SK-N-SH (cell line): Measurements from ENCODE around the gene PLSCR2. TPM values are rescaled to one million over a fixed set of nuclear protein-coding genes. Genes with fewer than 3 reads are reported as not detected.

Experiments
- CTCF ChIA-PET: fragments of 300-600, 350-600 bp; formaldehyde crosslinking; extraction: SDS; loops from one replicate; lab custom pipeline; 2021; lab: Yijun Ruan, JAX
- POLR2A ChIA-PET: fragments of 350-600 bp; sonication (Branson Sonifier 250); formaldehyde crosslinking; extraction: SDS; loops from one replicate; lab custom pipeline; 2020; ENCODE audit warnings: antibody characterized with exemption, inconsistent platforms; lab: Yijun Ruan, JAX
- DNase-seq: peaks from one replicate; pipeline ENCODE4 v3.0.0; 2012
- H2AFZ ChIP-seq: fragments of 200-600 bp; sonication (generic); 2 replicates; pipeline ENCODE4 v1.8.1; 2016; ENCODE audit warnings: antibody characterized with exemption, mild to moderate bottlenecking, low read depth
- H3F3A ChIP-seq: fragments of 200-600 bp; sonication (generic); replicated peaks from 2 replicates; pipeline ENCODE3; 2016; ENCODE audit warnings: antibody characterized with exemption, mild to moderate bottlenecking; ENCODE audit not compliant: insufficient read depth
- H3K27ac ChIP-seq, 2 experiments: fragments of 200-500 bp in 1 of 2; fragments of 200-600 bp in 1 of 2; sonication (Bioruptor generic) in 1 of 2; sonication (generic), shearing (Covaris generic) in 1 of 2; 2 replicates each; pipeline versions ENCODE4 v1.5.1 to v1.6.1; 2014 to 2016; ENCODE audit warnings: low read depth in 2 of 2, inconsistent platforms in 1 of 2, low read length in 1 of 2, mild to moderate bottlenecking in 1 of 2, mixed read lengths in 1 of 2
- H3K27me3 ChIP-seq: fragments of 200-600 bp; sonication (generic), shearing (Covaris generic); 2 replicates; pipeline ENCODE4 v1.6.1; 2016; ENCODE audit warnings: mixed run types; ENCODE audit not compliant: insufficient read depth
- H3K36me3 ChIP-seq, 2 experiments: fragments of 200-500 bp in 1 of 2; fragments of 200-600 bp in 1 of 2; sonication (Bioruptor generic) in 1 of 2; sonication (generic) in 1 of 2; replicated peaks in 1 of 2; 2 replicates each; pipeline versions ENCODE3 to v1.5.1; 2014 to 2016; ENCODE audit warnings: low read length in 1 of 2, mild to moderate bottlenecking in 1 of 2; ENCODE audit not compliant: insufficient read depth in 2 of 2, control insufficient read depth in 1 of 2
- H3K4me1 ChIP-seq, 2 experiments: fragments of 200-500 bp in 1 of 2; fragments of 200-600 bp in 1 of 2; sonication (Bioruptor generic) in 1 of 2; sonication (generic), shearing (Covaris generic) in 1 of 2; 2 replicates each; pipeline versions ENCODE4 v1.5.1 to v1.6.1; 2014 to 2016; ENCODE audit warnings: low read depth in 1 of 2, low read length in 1 of 2, mixed run types in 1 of 2; ENCODE audit not compliant: insufficient read depth in 2 of 2, control insufficient read depth in 1 of 2
- H3K4me2 ChIP-seq: fragments of 200-600 bp; sonication (generic), shearing (Covaris generic); 2 replicates; pipeline ENCODE4 v1.6.1; 2017; ENCODE audit warnings: mixed run types
- H3K4me3 ChIP-seq, 2 experiments: fragments of 200-500 bp in 1 of 2; fragments of 200-600 bp in 1 of 2; sonication (Bioruptor generic) in 1 of 2; sonication (generic), shearing (Covaris generic) in 1 of 2; 2 replicates each; pipeline versions ENCODE4 v1.5.1 to v1.8.1; 2014 to 2016; ENCODE audit warnings: low read depth in 2 of 2, inconsistent platforms in 1 of 2, low read length in 1 of 2, mild to moderate bottlenecking in 1 of 2, mixed read lengths in 1 of 2, moderate library complexity in 1 of 2
- H3K79me2 ChIP-seq: fragments of 200-600 bp; sonication (generic); 2 replicates; pipeline ENCODE4 v1.8.1; 2017; ENCODE audit warnings: mild to moderate bottlenecking; ENCODE audit not compliant: insufficient read depth
- H3K9ac ChIP-seq: fragments of 200-600 bp; sonication (generic); 2 replicates; pipeline ENCODE4 v1.6.1; 2017; ENCODE audit warnings: mixed run types
- H3K9me2 ChIP-seq: fragments of 200-600 bp; sonication (generic); 2 replicates; pipeline ENCODE4 v1.6.1; 2017; ENCODE audit warnings: mixed run types
- H3K9me3 ChIP-seq: fragments of 200-600 bp; sonication (generic); 2 replicates; pipeline ENCODE4 v1.6.1; 2017; ENCODE audit warnings: mixed run types, mild to moderate bottlenecking, moderate library complexity
- H4K20me1 ChIP-seq: fragments of 200-600 bp; sonication (generic); 2 replicates; pipeline ENCODE4 v1.6.1; 2017; ENCODE audit warnings: mild to moderate bottlenecking, mixed run types; ENCODE audit not compliant: insufficient read depth
- FOXM1 ChIP-seq: IDR thresholded peaks from 2 replicates; pipeline ENCODE4 v1.4.0; 2012; ENCODE audit warnings: low read depth, mild to moderate bottlenecking
- GABPA ChIP-seq: IDR thresholded peaks from 2 replicates; pipeline ENCODE4 v1.4.0; 2012; ENCODE audit warnings: low read depth, mild to moderate bottlenecking
- MXI1 ChIP-seq: IDR thresholded peaks from 2 replicates; pipeline ENCODE4 v1.6.1; 2012; ENCODE audit warnings: mild to moderate bottlenecking, low read depth, low read length, improper control_type of control experiment
- SIN3A ChIP-seq: IDR thresholded peaks from 2 replicates; pipeline ENCODE4 v1.6.1; 2012; ENCODE audit warnings: low read depth, mild to moderate bottlenecking, low read length, moderate library complexity, borderline replicate concordance
- SMC3 ChIP-seq: IDR thresholded peaks from 2 replicates; pipeline ENCODE4 v1.6.1; 2012; ENCODE audit warnings: low read depth, low read length, improper control_type of control experiment
- TCF12 ChIP-seq: IDR thresholded peaks from 2 replicates; pipeline ENCODE4 v1.4.0; 2012
- TEAD4 ChIP-seq: IDR thresholded peaks from 2 replicates; pipeline ENCODE4 v1.4.0; 2012; ENCODE audit warnings: mild to moderate bottlenecking, borderline replicate concordance; ENCODE audit not compliant: insufficient read depth
- WGBS: methylation state at CpG from one replicate; pipeline ENCODE4 v1.1.6; 2017; ENCODE audit warnings: low lambda C conversion rate; 5-methylcytosine and 5-hydroxymethylcytosine counted together
- polyA plus RNA-seq, 3 experiments: library from polyadenylated mRNA; depleted of rRNA; stranded (reverse); fragments of >200 nt; gene quantifications; 2 replicates each; pipeline ENCODE4 v1.2.3, GENCODE V29; 2012
- TF ChIP-seq, protein P1 (sequence below): IDR thresholded peaks from 2 replicates; pipeline ENCODE4; 2012
- TF ChIP-seq, protein P2 (sequence below): IDR thresholded peaks from 2 replicates; pipeline ENCODE4 v1.4.0; 2012; ENCODE audit warnings: low read depth, borderline replicate concordance
- TF ChIP-seq, protein P3 (sequence below): fragments of 150-350 bp; IDR thresholded peaks from 2 replicates; pipeline ENCODE4 v1.6.1; 2016; ENCODE audit warnings: mild to moderate bottlenecking, low read depth, low read length
- TF ChIP-seq, protein P4 (sequence below): fragments of 150-350 bp; IDR thresholded peaks from 2 replicates; pipeline ENCODE4 v1.6.1; 2017; ENCODE audit warnings: antibody characterized with exemption, low read length, low read depth, borderline replicate concordance

Gene PLSCR2
- polyA plus RNA-seq, 1 of the 3 experiments (the other 2 are of a cell fraction): not detected

DNA sequence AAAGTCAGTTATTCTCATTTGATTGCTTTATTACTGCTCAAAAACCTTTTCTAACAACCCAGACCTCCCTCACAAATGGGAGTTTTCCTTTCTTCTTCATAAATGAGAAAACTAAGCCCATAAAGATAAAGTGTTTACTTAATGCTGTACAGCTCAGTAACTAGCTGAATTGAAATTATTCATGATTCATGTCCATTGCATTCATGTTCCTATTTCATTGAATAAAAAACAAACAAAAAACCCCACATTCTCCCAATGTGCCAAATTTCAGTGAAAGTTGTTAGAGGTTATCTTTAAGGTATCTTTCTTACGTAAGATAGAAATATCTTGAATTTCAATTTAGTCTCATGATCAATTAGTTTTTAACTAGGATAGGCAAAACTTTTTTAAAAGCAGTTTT lies 2.8 kb downstream of the PLSCR2 start (continued):
- TF ChIP-seq, protein P1, sequence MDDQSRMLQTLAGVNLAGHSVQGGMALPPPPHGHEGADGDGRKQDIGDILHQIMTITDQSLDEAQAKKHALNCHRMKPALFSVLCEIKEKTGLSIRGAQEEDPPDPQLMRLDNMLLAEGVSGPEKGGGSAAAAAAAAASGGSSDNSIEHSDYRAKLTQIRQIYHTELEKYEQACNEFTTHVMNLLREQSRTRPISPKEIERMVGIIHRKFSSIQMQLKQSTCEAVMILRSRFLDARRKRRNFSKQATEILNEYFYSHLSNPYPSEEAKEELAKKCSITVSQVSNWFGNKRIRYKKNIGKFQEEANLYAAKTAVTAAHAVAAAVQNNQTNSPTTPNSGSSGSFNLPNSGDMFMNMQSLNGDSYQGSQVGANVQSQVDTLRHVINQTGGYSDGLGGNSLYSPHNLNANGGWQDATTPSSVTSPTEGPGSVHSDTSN: no peak
- TF ChIP-seq FOXM1: no peak
- TF ChIP-seq TEAD4: no peak
- no peak for TF ChIP-seq SIN3A

DNA sequence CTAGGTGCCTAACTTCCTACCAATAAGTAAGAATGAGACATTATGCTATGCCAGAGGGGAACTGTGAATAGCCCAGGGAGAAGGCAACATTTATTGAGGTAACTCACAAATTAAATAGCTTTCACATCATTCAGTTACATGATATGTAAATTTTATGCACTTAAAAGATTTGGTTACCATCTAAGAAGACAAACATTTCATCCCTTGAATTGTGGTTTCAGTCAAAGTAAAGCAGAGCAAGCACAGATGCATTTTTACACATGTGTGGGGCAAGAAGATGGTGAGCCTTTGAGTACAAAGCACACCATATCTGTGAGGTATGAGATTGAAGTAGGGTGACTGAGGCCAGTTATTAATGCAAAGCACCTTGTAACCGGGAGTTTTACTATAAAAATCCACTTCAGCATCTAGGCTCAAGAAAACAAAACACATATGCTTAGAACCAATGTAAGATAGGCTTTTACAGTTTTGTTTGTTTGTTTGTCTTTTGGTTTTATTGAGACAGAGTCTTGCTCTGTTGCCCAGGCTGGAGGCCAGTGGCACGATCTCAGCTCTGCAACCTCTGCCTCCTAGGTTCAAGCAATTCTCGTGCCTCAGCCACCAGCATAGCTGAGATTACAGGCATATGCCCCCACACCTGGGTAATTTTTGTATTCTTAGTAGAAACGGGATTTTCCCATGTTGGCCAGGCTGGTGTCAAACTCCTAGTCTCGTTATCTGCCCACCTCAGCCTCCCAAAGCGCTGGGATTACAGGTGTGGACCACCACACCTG lies 3.5 kb downstream of the PLSCR2 start:
- no peak overlapping the region for H3K4me2 ChIP-seq
- CTCF ChIA-PET: no interaction called here
- TF ChIP-seq, protein P2, sequence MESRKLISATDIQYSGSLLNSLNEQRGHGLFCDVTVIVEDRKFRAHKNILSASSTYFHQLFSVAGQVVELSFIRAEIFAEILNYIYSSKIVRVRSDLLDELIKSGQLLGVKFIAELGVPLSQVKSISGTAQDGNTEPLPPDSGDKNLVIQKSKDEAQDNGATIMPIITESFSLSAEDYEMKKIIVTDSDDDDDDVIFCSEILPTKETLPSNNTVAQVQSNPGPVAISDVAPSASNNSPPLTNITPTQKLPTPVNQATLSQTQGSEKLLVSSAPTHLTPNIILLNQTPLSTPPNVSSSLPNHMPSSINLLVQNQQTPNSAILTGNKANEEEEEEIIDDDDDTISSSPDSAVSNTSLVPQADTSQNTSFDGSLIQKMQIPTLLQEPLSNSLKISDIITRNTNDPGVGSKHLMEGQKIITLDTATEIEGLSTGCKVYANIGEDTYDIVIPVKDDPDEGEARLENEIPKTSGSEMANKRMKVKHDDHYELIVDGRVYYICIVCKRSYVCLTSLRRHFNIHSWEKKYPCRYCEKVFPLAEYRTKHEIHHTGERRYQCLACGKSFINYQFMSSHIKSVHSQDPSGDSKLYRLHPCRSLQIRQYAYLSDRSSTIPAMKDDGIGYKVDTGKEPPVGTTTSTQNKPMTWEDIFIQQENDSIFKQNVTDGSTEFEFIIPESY: no peak
- TF ChIP-seq GABPA: no peak
- TF ChIP-seq, protein P3, sequence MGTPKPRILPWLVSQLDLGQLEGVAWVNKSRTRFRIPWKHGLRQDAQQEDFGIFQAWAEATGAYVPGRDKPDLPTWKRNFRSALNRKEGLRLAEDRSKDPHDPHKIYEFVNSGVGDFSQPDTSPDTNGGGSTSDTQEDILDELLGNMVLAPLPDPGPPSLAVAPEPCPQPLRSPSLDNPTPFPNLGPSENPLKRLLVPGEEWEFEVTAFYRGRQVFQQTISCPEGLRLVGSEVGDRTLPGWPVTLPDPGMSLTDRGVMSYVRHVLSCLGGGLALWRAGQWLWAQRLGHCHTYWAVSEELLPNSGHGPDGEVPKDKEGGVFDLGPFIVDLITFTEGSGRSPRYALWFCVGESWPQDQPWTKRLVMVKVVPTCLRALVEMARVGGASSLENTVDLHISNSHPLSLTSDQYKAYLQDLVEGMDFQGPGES: no peak
- TF ChIP-seq MXI1: no peak
- TF ChIP-seq TCF12: no peak
- no peak for TF ChIP-seq SMC3
- TF ChIP-seq, protein P4, sequence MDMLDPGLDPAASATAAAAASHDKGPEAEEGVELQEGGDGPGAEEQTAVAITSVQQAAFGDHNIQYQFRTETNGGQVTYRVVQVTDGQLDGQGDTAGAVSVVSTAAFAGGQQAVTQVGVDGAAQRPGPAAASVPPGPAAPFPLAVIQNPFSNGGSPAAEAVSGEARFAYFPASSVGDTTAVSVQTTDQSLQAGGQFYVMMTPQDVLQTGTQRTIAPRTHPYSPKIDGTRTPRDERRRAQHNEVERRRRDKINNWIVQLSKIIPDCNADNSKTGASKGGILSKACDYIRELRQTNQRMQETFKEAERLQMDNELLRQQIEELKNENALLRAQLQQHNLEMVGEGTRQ: no peak
- POLR2A ChIA-PET: no interaction called here
- peaks cover 0 to 4% of the 10 kb centered on the region in 2 experiments; a peak in 1 of 4 replicates for H3K4me1 ChIP-seq
- no peaks in the 10 kb centered on the region for H3K9me2 ChIP-seq
- H3K79me2 ChIP-seq: no peaks in the 10 kb centered on the region
- H3K4me3 ChIP-seq: no peak overlapping the region
- no peak overlapping the region for H3K27ac ChIP-seq
- H3K27me3 ChIP-seq: peaks cover 33% of the 10 kb centered on the region
- DNase-seq: no peak
- H3K36me3 ChIP-seq: no peaks in the 10 kb centered on the region
- H2AFZ ChIP-seq: no peak overlapping the region
- H3F3A ChIP-seq: peaks cover 7% of the 10 kb centered on the region
- no peaks in the 10 kb centered on the region for H3K9me3 ChIP-seq
- WGBS: 21% methylated on average over 6 of the region's 6 CpGs
- H4K20me1 ChIP-seq: no peaks in the 10 kb centered on the region
- no peak overlapping the region for H3K9ac ChIP-seq
